Neural cell (in vitro differentiated cells): ENCODE results near the gene AQP2.

Experiments used
- CTCF ChIP-seq: fragments of 450-650 bp; IDR thresholded peaks from 2 replicates; pipeline ENCODE4 v1.5.1; 2014; ENCODE audit warnings: antibody characterized with exemption, mild to moderate bottlenecking, moderate library complexity; ENCODE audit not compliant: poor library complexity, severe bottlenecking
- EZH2 ChIP-seq: fragments of 200-600, 300-800 bp; shearing (Covaris generic), sonication (generic); IDR thresholded peaks from 2 replicates; pipeline ENCODE4 v1.6.1; 2014; ENCODE audit warnings: antibody characterized with exemption, low read length, borderline replicate concordance, mild to moderate bottlenecking; ENCODE audit not compliant: insufficient read depth, poor library complexity, severe bottlenecking
- MXI1 ChIP-seq: fragments of 450-650 bp; conservative IDR thresholded peaks from 2 replicates; pipeline ENCODE4 v1.6.1; 2014; ENCODE audit warnings: antibody characterized with exemption, mild to moderate bottlenecking; ENCODE audit not compliant: poor library complexity, severe bottlenecking

- no peak for TF ChIP-seq EZH2
- no peak for TF ChIP-seq CTCF
- no peak for TF ChIP-seq MXI1
These were observed 28.6 kb upstream of the AQP2 start for GRCh38 chr12:49921936-49922335.
